ENCODE results near the gene PEX10.

Gene PEX10

GRCh38 chr1:2435091-2435490, 22.7 kb upstream of the PEX10 start:
- no peak overlapping the region for H3K4me3 ChIP-seq (ENCODE audit: low read depth, low read length)
- ChIA-PET CTCF (interaction anchor here (1.4 kb wide), 1 partner anchor 112 kb away, joined by 4 read pairs; no protein-coding TSS in a partner anchor), POLR2A (no interaction called here)
- DNase-seq (ENCODE audit: low read depth, low spot score): no peak
- no peak for TF ChIP-seq CTCF (IDR thresholded peaks at IDR 0.05; ENCODE audit: insufficient read depth, low read length, missing control alignments)

GRCh38 chr1:2433936-2434655, 21.7 kb upstream of the PEX10 start:
- no peak for TF ChIP-seq CTCF (IDR thresholded peaks at IDR 0.05; ENCODE audit: insufficient read depth, low read length, missing control alignments)
- ChIA-PET POLR2A (no interaction called here), CTCF (interaction anchor here (1.1 to 1.4 kb wide), 2 partner anchors 8 to 113 kb away, joined by 3 to 4 read pairs; no protein-coding TSS in a partner anchor)
- no peak for DNase-seq (ENCODE audit: low read depth, low spot score)
- no peak overlapping the region for H3K4me3 ChIP-seq (ENCODE audit: low read depth, low read length)

- ChIA-PET POLR2A (no interaction called here), CTCF (no interaction called here)
- DNase-seq (ENCODE audit: low read depth, low spot score): no peak
- no peak overlapping the region for H3K4me3 ChIP-seq (ENCODE audit: low read depth, low read length)
- no peak for TF ChIP-seq CTCF (IDR thresholded peaks at IDR 0.05; ENCODE audit: insufficient read depth, low read length, missing control alignments)
Observed at GRCh38 chr1:2433196-2433595, 20.8 kb upstream of the PEX10 start.

GRCh38 chr1:2432441-2432844, 20.1 kb upstream of the PEX10 start:
- no peak overlapping the region for H3K4me3 ChIP-seq (ENCODE audit: low read depth, low read length)
- ChIA-PET CTCF (interaction anchor here (1.4 kb wide), 1 partner anchor 115 kb away, joined by 5 read pairs; no protein-coding TSS in a partner anchor), POLR2A (no interaction called here)
- DNase-seq (ENCODE audit: low read depth, low spot score): no peak
- TF ChIP-seq CTCF (IDR thresholded peaks at IDR 0.05; ENCODE audit: insufficient read depth, low read length, missing control alignments): no peak

GRCh38 chr1:2431518-2431917, 19.2 kb upstream of the PEX10 start:
- ChIA-PET CTCF (interaction anchor here (1.4 kb wide), 1 partner anchor 116 kb away, joined by 5 read pairs; no protein-coding TSS in a partner anchor), POLR2A (no interaction called here)
- H3K4me3 ChIP-seq (ENCODE audit: low read depth, low read length): no peak overlapping the region
- DNase-seq (ENCODE audit: low read depth, low spot score): no peak
- TF ChIP-seq CTCF (IDR thresholded peaks at IDR 0.05; ENCODE audit: insufficient read depth, low read length, missing control alignments): no peak

- no peak for DNase-seq (ENCODE audit: low read depth, low spot score)
- CTCF ChIA-PET: interaction anchor here (0.8 to 2.0 kb wide), 3 partner anchors 13 to 117 kb away, joined by 3 to 5 read pairs (median 5); no protein-coding TSS in a partner anchor
- POLR2A ChIA-PET: no interaction called here
Observed at GRCh38 chr1:2431103-2431502, 18.7 kb upstream of the PEX10 start.

More at GRCh38 chr1:2431103-2431502, 18.7 kb upstream of the PEX10 start:
- no peak for TF ChIP-seq CTCF (IDR thresholded peaks at IDR 0.05; ENCODE audit: insufficient read depth, low read length, missing control alignments)
- no peak overlapping the region for H3K4me3 ChIP-seq (ENCODE audit: low read depth, low read length)

All from AG04449 (cell line).